ENCODE results near the gene ECHS1. TPM values are rescaled to one million over a fixed set of nuclear protein-coding genes. Genes with fewer than 3 reads are reported as not detected.

Gene ECHS1
- total RNA-seq, 6 experiments from 2014 or later = 293 to 780 (median 436) TPM

DNA sequence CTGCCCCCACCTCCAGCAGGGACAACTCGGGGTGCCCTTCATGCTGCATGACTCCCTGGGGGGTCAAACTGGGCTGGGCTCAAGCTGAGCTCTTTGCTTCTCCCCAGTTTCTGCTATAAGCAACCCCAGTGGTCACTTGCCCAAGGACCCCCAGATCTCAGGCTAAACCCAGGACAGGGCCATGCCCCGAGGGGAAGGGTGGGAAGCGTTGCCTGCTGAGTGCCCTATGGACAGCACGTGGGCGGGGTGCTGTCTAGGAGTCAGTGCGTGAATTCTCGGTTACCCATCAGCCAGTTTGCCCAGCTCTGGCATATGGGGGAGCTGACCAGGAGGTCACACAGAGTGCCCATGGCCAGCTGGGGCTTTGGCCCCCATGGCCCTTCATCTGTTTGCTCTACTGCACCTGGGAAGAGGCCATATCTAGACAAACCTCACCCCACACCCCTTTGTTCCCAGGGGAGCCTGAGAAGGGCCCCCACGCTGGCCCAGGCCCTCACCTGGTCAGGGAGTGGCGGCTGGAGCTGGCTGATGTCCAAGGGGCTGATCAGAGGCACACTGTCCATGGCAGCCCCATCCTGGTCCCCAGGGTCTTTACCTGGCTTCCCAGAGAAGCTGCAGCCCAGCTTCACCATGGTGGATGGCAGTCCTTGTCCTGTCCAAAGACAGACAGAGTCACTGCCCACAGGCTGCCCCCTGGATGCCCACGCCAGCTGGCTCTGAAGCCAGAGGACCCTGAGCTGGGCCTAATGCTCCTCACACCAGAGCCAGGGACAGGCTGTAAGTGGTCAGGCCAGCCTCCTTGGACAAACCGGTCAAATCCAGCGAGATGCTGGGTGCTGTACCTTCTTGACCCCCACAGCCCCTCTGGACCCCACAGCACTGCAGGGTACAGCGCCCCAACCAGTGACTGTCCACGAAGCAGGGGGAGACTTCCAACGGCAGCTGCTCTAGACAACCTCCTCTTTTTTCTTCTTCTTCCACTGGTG is 44.5 kb downstream of the ECHS1 start:
- peaks cover 14 to 24% of the 10 kb centered on the region in 2 donors for H3K27me3 ChIP-seq
- intact Hi-C loops (cut with DNase I) = loop anchor here in 1 of 2 donors (10.0 kb wide), 1 partner anchor 46 kb away; the partner anchor contains the start of genes ECHS1 and PAOX
- no peaks in the 10 kb centered on the region for H3K36me3 ChIP-seq
- DNase-seq (no peak), ATAC-seq (no peak)
- peaks cover 0 to 14% (median 0%) of the 10 kb centered on the region in 4 donors for H3K4me1 ChIP-seq
- 49% methylated on average over 5 of the region's 15 CpGs for WGBS (ENCODE audit: insufficient coverage, low coverage, low lambda C conversion rate, missing lambda C conversion rate)
- H3K4me3 ChIP-seq = no peak overlapping the region
- no peak overlapping the region for H3K27ac ChIP-seq
- TF ChIP-seq POLR2A (IDR thresholded peaks at IDR 0.05) = no peak
- TF ChIP-seq, protein P1, sequence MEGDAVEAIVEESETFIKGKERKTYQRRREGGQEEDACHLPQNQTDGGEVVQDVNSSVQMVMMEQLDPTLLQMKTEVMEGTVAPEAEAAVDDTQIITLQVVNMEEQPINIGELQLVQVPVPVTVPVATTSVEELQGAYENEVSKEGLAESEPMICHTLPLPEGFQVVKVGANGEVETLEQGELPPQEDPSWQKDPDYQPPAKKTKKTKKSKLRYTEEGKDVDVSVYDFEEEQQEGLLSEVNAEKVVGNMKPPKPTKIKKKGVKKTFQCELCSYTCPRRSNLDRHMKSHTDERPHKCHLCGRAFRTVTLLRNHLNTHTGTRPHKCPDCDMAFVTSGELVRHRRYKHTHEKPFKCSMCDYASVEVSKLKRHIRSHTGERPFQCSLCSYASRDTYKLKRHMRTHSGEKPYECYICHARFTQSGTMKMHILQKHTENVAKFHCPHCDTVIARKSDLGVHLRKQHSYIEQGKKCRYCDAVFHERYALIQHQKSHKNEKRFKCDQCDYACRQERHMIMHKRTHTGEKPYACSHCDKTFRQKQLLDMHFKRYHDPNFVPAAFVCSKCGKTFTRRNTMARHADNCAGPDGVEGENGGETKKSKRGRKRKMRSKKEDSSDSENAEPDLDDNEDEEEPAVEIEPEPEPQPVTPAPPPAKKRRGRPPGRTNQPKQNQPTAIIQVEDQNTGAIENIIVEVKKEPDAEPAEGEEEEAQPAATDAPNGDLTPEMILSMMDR (IDR thresholded peaks at IDR 0.05) = no peak
- H3K9me3 ChIP-seq = no peaks in the 10 kb centered on the region

GRCh38 chr10:133327651-133328357 is 45.4 kb downstream of the ECHS1 start:
- no peak for DNase-seq
- intact Hi-C loops (cut with DNase I) = loop anchor here in 1 of 2 donors (10.0 kb wide), 1 partner anchor 47 kb away; the partner anchor contains the start of genes ECHS1 and PAOX
- Histone ChIP-seq H3K4me3 (no peak overlapping the region), H3K9me3 (no peaks in the 10 kb centered on the region), H3K4me1 (peaks cover 0 to 14% (median 0%) of the 10 kb centered on the region in 4 donors), H3K27me3 (peaks cover 14 to 24% of the 10 kb centered on the region in 2 donors), H3K27ac (no peak overlapping the region), H3K36me3 (no peaks in the 10 kb centered on the region)
- TF ChIP-seq, protein P1 (IDR thresholded peaks at IDR 0.05) = no peak
- TF ChIP-seq POLR2A (IDR thresholded peaks at IDR 0.05) = no peak
- WGBS (ENCODE audit: insufficient coverage, low coverage, low lambda C conversion rate, missing lambda C conversion rate) = 30% methylated on average over 3 of the region's 12 CpGs
- ATAC-seq = no peak

- H3K9me3 ChIP-seq = no peaks in the 10 kb centered on the region
- H3K27ac ChIP-seq = no peak overlapping the region
- peaks cover 14 to 24% of the 10 kb centered on the region in 2 donors for H3K27me3 ChIP-seq
- intact Hi-C loops (cut with DNase I) = loop anchor here in 1 of 2 donors (10.0 kb wide), 1 partner anchor 48 kb away; the partner anchor contains the start of genes ECHS1 and PAOX
- H3K4me1 ChIP-seq = peaks cover 0 to 14% (median 0%) of the 10 kb centered on the region in 4 donors
- ATAC-seq (no peak), DNase-seq (no peak)
- no peaks in the 10 kb centered on the region for H3K36me3 ChIP-seq
- 22% methylated on average over 15 of the region's 28 CpGs for WGBS (ENCODE audit: insufficient coverage, low coverage, low lambda C conversion rate, missing lambda C conversion rate)
- TF ChIP-seq, protein P1 (IDR thresholded peaks at IDR 0.05) = no peak
- TF ChIP-seq POLR2A (IDR thresholded peaks at IDR 0.05) = no peak
- no peak overlapping the region for H3K4me3 ChIP-seq
Observed at GRCh38 chr10:133326745-133327650, 46.2 kb downstream of the ECHS1 start.

GRCh38 chr10:133326223-133326551 is 47.0 kb downstream of the ECHS1 start:
- Histone ChIP-seq H3K27me3 (peaks cover 14 to 24% of the 10 kb centered on the region in 2 donors), H3K27ac (no peak overlapping the region), H3K9me3 (no peaks in the 10 kb centered on the region), H3K4me1 (peaks cover 0 to 14% (median 0%) of the 10 kb centered on the region in 4 donors), H3K4me3 (peak overlapping the region in 1 of 3 donors; percentile 26), H3K36me3 (no peaks in the 10 kb centered on the region)
- TF ChIP-seq, protein P1 (IDR thresholded peaks at IDR 0.05) = no peak
- TF ChIP-seq POLR2A (IDR thresholded peaks at IDR 0.05) = no peak
- DNase-seq = no peak
- no peak for ATAC-seq
- intact Hi-C loops (cut with DNase I) = loop anchor here in 1 of 2 donors (10.0 kb wide), 1 partner anchor 49 kb away; the partner anchor contains the start of genes ECHS1 and PAOX
- WGBS (ENCODE audit: insufficient coverage, low coverage, low lambda C conversion rate, missing lambda C conversion rate) = 20% methylated on average over 2 of the region's 9 CpGs

All from right lobe of liver (tissue), 6 donors.